Measurements from ENCODE around the gene DEFB126.
"Not testable (repeated sequence)": the region's sequence is repeated elsewhere in the genome, so short reads cannot be mapped to it uniquely, and the experiment has no call there.

DEFB126 gene, protein sequence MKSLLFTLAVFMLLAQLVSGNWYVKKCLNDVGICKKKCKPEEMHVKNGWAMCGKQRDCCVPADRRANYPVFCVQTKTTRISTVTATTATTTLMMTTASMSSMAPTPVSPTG
- total RNA-seq = 0 reads per million in 3 donors

- Histone ChIP-seq H3K9me3 (ENCODE audit: control insufficient read depth, low read length) (no peaks in the 10 kb centered on the region), H3K27me3 (replicated peaks; ENCODE audit: control insufficient read depth, insufficient read depth, low read length, poor library complexity, severe bottlenecking) (no peaks in the 10 kb centered on the region), H3K27ac (ENCODE audit: insufficient read depth, low read length, poor library complexity, severe bottlenecking) (no peak within 1 kb of the TSS), H3K4me3 (ENCODE audit: insufficient read depth, low read depth, low read length, poor library complexity, severe bottlenecking) (no peak within 1 kb of the TSS), H3K4me1 (ENCODE audit: control insufficient read depth, insufficient read depth, low read length, poor library complexity, severe bottlenecking) (no peaks in the 10 kb centered on the region), H3K36me3 (ENCODE audit: control insufficient read depth, insufficient read depth, low read length) (no peaks in the 10 kb centered on the region)
- DNase-seq = no peak
Observed at GRCh38 chr20:142290-142689, at the start of gene DEFB126. DEFB126 (plus strand) TSS chr20:142590; CDS start chr20:142629, 39 bp downstream.

GRCh38 chr20:93641-94040 is 48.7 kb upstream of the DEFB126 start:
- H3K4me1 ChIP-seq (ENCODE audit: control insufficient read depth, insufficient read depth, low read length, poor library complexity, severe bottlenecking) = no peaks in the 10 kb centered on the region
- no peak for DNase-seq
- no peaks in the 10 kb centered on the region for H3K36me3 ChIP-seq (ENCODE audit: control insufficient read depth, insufficient read depth, low read length)
- peaks cover 3% of the 10 kb centered on the region for H3K27me3 ChIP-seq (replicated peaks; ENCODE audit: control insufficient read depth, insufficient read depth, low read length, poor library complexity, severe bottlenecking)
- H3K4me3 ChIP-seq (ENCODE audit: insufficient read depth, low read depth, low read length, poor library complexity, severe bottlenecking) = no peak overlapping the region
- H3K27ac ChIP-seq (ENCODE audit: insufficient read depth, low read length, poor library complexity, severe bottlenecking) = no peak overlapping the region
- no peaks in the 10 kb centered on the region for H3K9me3 ChIP-seq (ENCODE audit: control insufficient read depth, low read length)

DNA sequence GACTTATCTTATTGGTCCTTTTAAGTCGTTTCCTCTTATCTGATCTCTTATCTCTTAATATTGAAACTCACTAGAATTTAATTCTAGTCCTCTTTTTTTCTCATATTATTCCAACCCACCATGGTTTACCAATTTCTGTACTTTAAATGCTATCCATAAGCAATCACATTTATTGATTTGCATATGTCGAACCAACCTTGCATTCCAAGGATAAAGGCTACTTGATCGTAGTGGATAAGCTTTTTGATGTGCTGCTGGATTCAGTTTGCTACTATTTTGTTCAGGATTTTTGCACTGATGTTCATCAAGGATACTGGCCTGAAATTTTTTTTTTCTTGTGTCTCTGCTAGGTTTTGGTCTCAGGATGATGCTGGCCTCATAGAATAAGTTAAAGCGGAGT is 47.2 kb upstream of the DEFB126 start:
- H3K27me3 ChIP-seq (replicated peaks; ENCODE audit: control insufficient read depth, insufficient read depth, low read length, poor library complexity, severe bottlenecking) = no peaks in the 10 kb centered on the region
- H3K4me1 ChIP-seq (ENCODE audit: control insufficient read depth, insufficient read depth, low read length, poor library complexity, severe bottlenecking) = no peaks in the 10 kb centered on the region
- H3K4me3 ChIP-seq (ENCODE audit: insufficient read depth, low read depth, low read length, poor library complexity, severe bottlenecking) = no peak overlapping the region
- no peaks in the 10 kb centered on the region for H3K9me3 ChIP-seq (ENCODE audit: control insufficient read depth, low read length)
- no peak for DNase-seq
- no peaks in the 10 kb centered on the region for H3K36me3 ChIP-seq (ENCODE audit: control insufficient read depth, insufficient read depth, low read length)
- no peak overlapping the region for H3K27ac ChIP-seq (ENCODE audit: insufficient read depth, low read length, poor library complexity, severe bottlenecking)

- H3K36me3 ChIP-seq (ENCODE audit: control insufficient read depth, insufficient read depth, low read length); DNase-seq; H3K27me3 ChIP-seq (replicated peaks; ENCODE audit: control insufficient read depth, insufficient read depth, low read length, poor library complexity, severe bottlenecking); H3K4me3 ChIP-seq (ENCODE audit: insufficient read depth, low read depth, low read length, poor library complexity, severe bottlenecking); H3K9me3 ChIP-seq (ENCODE audit: control insufficient read depth, low read length); H3K4me1 ChIP-seq (ENCODE audit: control insufficient read depth, insufficient read depth, low read length, poor library complexity, severe bottlenecking); H3K27ac ChIP-seq (ENCODE audit: insufficient read depth, low read length, poor library complexity, severe bottlenecking): not testable (repeated sequence)
Observed at GRCh38 chr20:97691-98090, 44.7 kb upstream of the DEFB126 start.

DNA sequence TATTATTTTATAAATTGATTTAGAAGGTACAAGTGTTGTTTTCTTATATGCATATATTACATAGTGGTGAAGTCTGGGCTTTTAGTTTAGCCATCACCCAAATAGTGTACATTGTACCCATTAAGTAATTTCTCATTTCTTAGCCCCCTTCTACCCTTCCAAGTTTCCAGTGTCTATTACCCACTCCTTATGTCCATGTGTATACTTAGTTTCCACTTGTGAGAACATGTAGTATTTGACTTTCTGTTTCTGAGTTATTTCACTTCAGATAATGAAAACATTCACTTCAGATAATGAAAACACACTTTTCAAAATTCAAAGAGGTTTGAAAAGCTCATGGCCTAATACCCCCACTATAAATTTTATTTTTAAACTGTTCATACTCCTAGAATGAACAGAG is 40.4 kb upstream of the DEFB126 start:
- DNase-seq = no peak
- Histone ChIP-seq H3K4me3 (ENCODE audit: insufficient read depth, low read depth, low read length, poor library complexity, severe bottlenecking) (no peak overlapping the region), H3K27ac (ENCODE audit: insufficient read depth, low read length, poor library complexity, severe bottlenecking) (no peak overlapping the region), H3K27me3 (replicated peaks; ENCODE audit: control insufficient read depth, insufficient read depth, low read length, poor library complexity, severe bottlenecking) (peaks cover 8% of the 10 kb centered on the region), H3K9me3 (ENCODE audit: control insufficient read depth, low read length) (no peaks in the 10 kb centered on the region), H3K36me3 (ENCODE audit: control insufficient read depth, insufficient read depth, low read length) (no peaks in the 10 kb centered on the region), H3K4me1 (ENCODE audit: control insufficient read depth, insufficient read depth, low read length, poor library complexity, severe bottlenecking) (no peaks in the 10 kb centered on the region)

GRCh38 chr20:103456-103855 is 38.9 kb upstream of the DEFB126 start:
- Histone ChIP-seq H3K4me3 (ENCODE audit: insufficient read depth, low read depth, low read length, poor library complexity, severe bottlenecking) (no peak overlapping the region), H3K27me3 (replicated peaks; ENCODE audit: control insufficient read depth, insufficient read depth, low read length, poor library complexity, severe bottlenecking) (peaks cover 8% of the 10 kb centered on the region), H3K9me3 (ENCODE audit: control insufficient read depth, low read length) (no peaks in the 10 kb centered on the region), H3K36me3 (ENCODE audit: control insufficient read depth, insufficient read depth, low read length) (no peaks in the 10 kb centered on the region), H3K4me1 (ENCODE audit: control insufficient read depth, insufficient read depth, low read length, poor library complexity, severe bottlenecking) (no peaks in the 10 kb centered on the region), H3K27ac (ENCODE audit: insufficient read depth, low read length, poor library complexity, severe bottlenecking) (no peak overlapping the region)
- DNase-seq = no peak

DNA sequence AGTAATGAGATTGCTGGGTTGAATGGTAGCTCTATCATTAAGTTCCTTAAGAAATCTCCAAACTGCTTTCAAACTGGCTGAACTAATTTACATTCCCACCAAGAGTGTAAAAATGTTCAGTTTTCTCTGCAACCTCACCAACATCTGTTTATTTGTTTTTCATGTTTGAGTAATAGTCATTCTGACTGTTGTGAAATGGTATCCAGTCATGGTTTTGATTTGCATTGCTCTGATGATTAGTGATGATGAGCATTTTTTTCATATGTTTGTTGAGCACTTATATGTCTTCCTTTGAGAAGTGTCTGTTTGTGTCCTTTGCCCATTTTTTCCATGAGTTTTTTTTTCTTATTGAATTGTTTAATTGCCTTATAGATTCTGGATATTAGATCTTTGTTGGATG is 30.0 kb upstream of the DEFB126 start:
- H3K4me1 ChIP-seq (ENCODE audit: control insufficient read depth, insufficient read depth, low read length, poor library complexity, severe bottlenecking) = no peaks in the 10 kb centered on the region
- no peak overlapping the region for H3K27ac ChIP-seq (ENCODE audit: insufficient read depth, low read length, poor library complexity, severe bottlenecking)
- no peaks in the 10 kb centered on the region for H3K9me3 ChIP-seq (ENCODE audit: control insufficient read depth, low read length)
- H3K36me3 ChIP-seq (ENCODE audit: control insufficient read depth, insufficient read depth, low read length) = no peaks in the 10 kb centered on the region
- DNase-seq = no peak
- no peaks in the 10 kb centered on the region for H3K27me3 ChIP-seq (replicated peaks; ENCODE audit: control insufficient read depth, insufficient read depth, low read length, poor library complexity, severe bottlenecking)
- no peak overlapping the region for H3K4me3 ChIP-seq (ENCODE audit: insufficient read depth, low read depth, low read length, poor library complexity, severe bottlenecking)

- Histone ChIP-seq H3K9me3 (ENCODE audit: control insufficient read depth, low read length) (no peaks in the 10 kb centered on the region), H3K27ac (ENCODE audit: insufficient read depth, low read length, poor library complexity, severe bottlenecking) (no peak overlapping the region), H3K27me3 (replicated peaks; ENCODE audit: control insufficient read depth, insufficient read depth, low read length, poor library complexity, severe bottlenecking) (no peaks in the 10 kb centered on the region), H3K4me1 (ENCODE audit: control insufficient read depth, insufficient read depth, low read length, poor library complexity, severe bottlenecking) (no peaks in the 10 kb centered on the region), H3K36me3 (ENCODE audit: control insufficient read depth, insufficient read depth, low read length) (no peaks in the 10 kb centered on the region), H3K4me3 (ENCODE audit: insufficient read depth, low read depth, low read length, poor library complexity, severe bottlenecking) (no peak overlapping the region)
- DNase-seq = no peak
Observed at GRCh38 chr20:117518-117917, 24.9 kb upstream of the DEFB126 start.

GRCh38 chr20:129786-130323 is 12.5 kb upstream of the DEFB126 start:
- DNase-seq; H3K9me3 ChIP-seq (ENCODE audit: control insufficient read depth, low read length); H3K4me3 ChIP-seq (ENCODE audit: insufficient read depth, low read depth, low read length, poor library complexity, severe bottlenecking); H3K27ac ChIP-seq (ENCODE audit: insufficient read depth, low read length, poor library complexity, severe bottlenecking); H3K36me3 ChIP-seq (ENCODE audit: control insufficient read depth, insufficient read depth, low read length); H3K4me1 ChIP-seq (ENCODE audit: control insufficient read depth, insufficient read depth, low read length, poor library complexity, severe bottlenecking); H3K27me3 ChIP-seq (replicated peaks; ENCODE audit: control insufficient read depth, insufficient read depth, low read length, poor library complexity, severe bottlenecking): not testable (repeated sequence)

GRCh38 chr20:137668-138490 is 4.5 kb upstream of the DEFB126 start:
- H3K36me3 ChIP-seq (ENCODE audit: control insufficient read depth, insufficient read depth, low read length) = no peaks in the 10 kb centered on the region
- H3K4me3 ChIP-seq (ENCODE audit: insufficient read depth, low read depth, low read length, poor library complexity, severe bottlenecking) = no peak overlapping the region
- DNase-seq = no peak
- no peak overlapping the region for H3K27ac ChIP-seq (ENCODE audit: insufficient read depth, low read length, poor library complexity, severe bottlenecking)
- H3K9me3 ChIP-seq (ENCODE audit: control insufficient read depth, low read length) = no peaks in the 10 kb centered on the region
- H3K4me1 ChIP-seq (ENCODE audit: control insufficient read depth, insufficient read depth, low read length, poor library complexity, severe bottlenecking) = no peaks in the 10 kb centered on the region
- no peaks in the 10 kb centered on the region for H3K27me3 ChIP-seq (replicated peaks; ENCODE audit: control insufficient read depth, insufficient read depth, low read length, poor library complexity, severe bottlenecking)
